SKM-1 treated with dmso at 0.1 percent for 144 hours (cell line): Measurements from ENCODE around the gene KLHL18.

Source experiments
- DNase-seq: peaks from one replicate; lab custom pipeline; 2025; ENCODE audit not compliant: unreplicated experiment; lab: John Stamatoyannopoulos, UW

Gene KLHL18

DNA sequence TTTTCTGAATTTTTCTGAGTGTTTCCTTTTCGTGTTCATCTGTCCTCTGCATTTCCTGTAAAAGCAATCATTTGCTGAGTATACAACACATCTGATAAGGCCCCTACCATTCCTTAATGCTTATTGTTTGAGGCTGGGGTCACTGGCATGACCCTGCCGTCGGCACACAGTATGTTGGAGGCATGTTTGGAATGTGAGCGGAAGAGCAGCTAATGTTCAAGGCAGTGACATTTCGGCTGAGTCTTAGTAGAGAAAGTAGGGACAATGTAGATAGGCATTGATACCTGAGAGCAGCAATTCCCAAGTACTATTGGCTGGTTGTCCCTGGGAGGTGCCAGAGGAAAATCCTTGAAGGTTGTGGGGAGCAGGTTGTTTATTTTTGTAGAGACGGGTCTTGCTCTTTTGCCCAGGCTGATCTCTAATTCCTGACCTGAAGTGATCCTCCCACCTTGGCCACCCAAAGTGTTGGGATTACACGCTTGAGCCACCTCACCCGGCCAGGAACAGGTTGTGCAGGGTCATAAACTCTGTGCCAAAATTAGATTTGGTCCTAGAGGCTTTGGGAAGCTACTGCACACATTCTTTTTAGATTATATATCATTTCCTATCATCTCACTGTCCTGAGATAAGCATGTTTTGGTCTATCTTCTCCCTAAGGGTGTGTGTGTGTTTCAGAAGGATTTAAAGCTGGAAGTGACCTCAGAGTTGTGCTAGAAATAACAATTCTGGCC, 111.6 kb downstream of the KLHL18 start:
- DNase-seq = no peak

DNA sequence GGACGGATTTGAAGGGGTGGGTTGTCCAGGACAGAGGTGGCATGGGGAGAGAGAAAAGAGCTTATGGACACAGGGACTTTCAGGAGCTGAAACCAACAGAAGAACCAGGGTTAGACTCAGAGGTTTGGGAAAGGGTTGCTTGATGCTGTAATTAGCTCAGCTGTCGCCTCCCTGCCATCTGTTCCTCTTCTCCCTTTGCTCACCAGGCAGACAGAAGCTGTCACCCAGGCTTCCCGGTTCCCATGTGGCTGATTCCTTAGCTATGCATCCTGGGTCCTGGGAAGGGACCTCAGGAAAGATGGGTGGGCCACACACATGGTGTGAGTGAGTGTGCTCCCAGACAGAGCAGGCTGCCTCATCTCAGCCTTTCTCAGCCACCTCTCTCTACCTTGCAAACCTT, 112.1 kb downstream of the KLHL18 start:
- no peak for DNase-seq
